NCI-H1105 (cell line): ENCODE results near the gene RBM39.
A peak's percentile ranks its signal among the peaks of the same experiment; 100 is the strongest.
"Not testable (repeated sequence)": the region's sequence is repeated elsewhere in the genome, so short reads cannot be mapped to it uniquely, and the experiment has no call there.

Experiments used
- DNase-seq: peaks from one replicate; lab custom pipeline; 2025; lab: John Stamatoyannopoulos, UW

RBM39 gene

GRCh38 chr20:35706591-35707529 is 35.2 kb downstream of the RBM39 start:
- DNase-seq = not testable (repeated sequence)

- not testable (repeated sequence) for DNase-seq
These were observed 36.2 kb downstream of the RBM39 start for GRCh38 chr20:35705894-35706293.

- DNase-seq = no peak
These were observed 37.4 kb downstream of the RBM39 start for GRCh38 chr20:35704514-35705261.

GRCh38 chr20:35702824-35703695 is 39.0 kb downstream of the RBM39 start:
- no peak for DNase-seq

GRCh38 chr20:35702051-35702823 is 39.8 kb downstream of the RBM39 start:
- DNase-seq = no peak

DNA sequence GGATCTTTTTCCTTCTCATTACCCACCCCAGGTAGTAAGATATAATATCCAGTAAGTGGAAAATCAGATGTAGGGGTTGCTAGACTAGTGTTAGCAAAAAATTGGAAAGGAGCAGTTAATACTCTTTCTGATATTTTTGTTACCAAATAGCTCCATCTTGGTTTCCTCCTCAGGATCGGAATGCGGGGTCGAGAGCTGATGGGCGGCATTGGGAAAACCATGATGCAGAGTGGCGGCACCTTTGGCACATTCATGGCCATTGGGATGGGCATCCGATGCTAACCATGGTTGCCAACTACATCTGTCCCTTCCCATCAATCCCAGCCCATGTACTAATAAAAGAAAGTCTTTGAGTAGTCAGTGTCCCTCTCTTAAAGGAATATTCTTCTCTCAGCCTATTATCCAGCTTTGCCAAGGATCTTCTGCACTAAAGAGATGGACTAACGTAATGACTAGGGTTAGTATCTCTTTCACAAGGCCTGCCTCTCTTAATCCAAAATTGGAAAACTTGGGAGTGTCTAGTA is 41.4 kb downstream of the RBM39 start:
- DNase-seq = no peak

DNA sequence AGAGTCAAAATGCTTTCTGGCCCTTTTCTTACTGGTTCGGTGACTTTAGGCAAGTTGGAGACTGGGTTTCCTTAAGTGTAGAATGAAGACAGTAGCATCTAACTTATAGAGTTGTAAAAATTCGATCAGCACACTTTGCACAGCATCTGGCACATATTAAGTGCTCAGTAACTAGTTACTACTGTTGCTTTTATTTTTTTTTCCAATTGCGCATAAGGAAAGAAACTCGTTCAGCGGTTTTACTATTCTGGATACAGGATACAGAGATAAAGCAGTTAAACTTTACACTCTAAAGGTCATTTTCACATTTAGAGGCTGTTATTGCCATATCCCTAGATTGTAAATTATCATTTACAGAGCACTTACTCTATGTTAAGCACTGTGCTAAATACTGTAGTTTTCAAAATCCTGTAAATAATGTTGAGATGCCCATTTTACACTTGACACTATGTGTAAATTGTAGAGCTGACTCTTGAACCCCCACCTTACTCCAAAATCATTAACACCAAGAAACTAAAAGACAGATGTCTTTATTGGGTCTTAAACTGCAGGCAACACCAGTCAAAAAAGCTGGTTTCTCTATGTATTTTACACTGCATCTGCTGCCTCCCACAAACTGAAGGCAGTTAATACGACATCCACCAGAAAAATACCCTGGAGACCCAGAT is 42.0 kb downstream of the RBM39 start:
- no peak for DNase-seq

DNA sequence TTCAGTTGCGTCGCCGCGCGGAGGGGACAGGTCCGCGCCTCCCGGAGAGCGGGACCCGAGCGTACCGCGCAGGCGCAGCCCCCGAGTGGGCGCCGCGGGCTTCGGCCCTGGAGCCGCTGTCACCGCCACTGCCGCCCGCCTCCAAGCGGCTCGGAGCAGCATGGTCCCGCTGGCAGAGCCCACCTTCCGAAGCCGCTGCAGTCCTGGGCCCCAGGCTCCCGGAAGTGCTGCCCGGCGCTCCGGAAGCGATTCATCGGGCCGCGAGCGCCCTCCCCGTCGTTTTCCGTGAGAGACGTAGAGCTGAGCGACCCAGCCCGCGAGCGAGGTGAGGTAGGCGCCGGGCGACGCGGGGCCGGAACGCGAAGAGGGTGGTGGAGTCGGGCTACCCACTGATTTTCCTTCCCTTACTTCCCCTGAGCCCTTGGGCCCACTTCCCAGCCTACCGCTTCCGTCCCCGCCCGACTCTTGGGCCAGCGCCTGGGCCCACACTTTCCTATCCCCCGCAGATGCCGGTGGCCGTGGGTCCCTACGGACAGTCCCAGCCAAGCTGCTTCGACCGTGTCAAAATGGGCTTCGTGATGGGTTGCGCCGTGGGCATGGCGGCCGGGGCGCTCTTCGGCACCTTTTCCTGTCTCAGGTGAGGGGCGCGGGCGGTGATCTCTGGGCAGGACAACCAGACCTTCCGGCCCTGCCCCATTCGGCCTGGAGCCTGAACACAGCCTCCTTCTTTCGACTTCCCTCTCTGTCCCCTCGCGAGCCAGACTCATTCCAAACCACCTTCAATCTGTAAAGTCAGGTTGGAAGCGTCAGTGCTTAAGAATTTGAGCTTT is 42.7 kb downstream of the RBM39 start, which contains the start of the genes NFS1 and ROMO1:
NFS1 (minus strand) TSS at position 226 of the 830 bp plus-strand sequence; CDS start at position 162, 64 bp downstream.
ROMO1 (plus strand) TSS at position 279 of the 830 bp plus-strand sequence; CDS start at position 507, 228 bp downstream.
- DNase-seq = peak; percentile 82

DNA sequence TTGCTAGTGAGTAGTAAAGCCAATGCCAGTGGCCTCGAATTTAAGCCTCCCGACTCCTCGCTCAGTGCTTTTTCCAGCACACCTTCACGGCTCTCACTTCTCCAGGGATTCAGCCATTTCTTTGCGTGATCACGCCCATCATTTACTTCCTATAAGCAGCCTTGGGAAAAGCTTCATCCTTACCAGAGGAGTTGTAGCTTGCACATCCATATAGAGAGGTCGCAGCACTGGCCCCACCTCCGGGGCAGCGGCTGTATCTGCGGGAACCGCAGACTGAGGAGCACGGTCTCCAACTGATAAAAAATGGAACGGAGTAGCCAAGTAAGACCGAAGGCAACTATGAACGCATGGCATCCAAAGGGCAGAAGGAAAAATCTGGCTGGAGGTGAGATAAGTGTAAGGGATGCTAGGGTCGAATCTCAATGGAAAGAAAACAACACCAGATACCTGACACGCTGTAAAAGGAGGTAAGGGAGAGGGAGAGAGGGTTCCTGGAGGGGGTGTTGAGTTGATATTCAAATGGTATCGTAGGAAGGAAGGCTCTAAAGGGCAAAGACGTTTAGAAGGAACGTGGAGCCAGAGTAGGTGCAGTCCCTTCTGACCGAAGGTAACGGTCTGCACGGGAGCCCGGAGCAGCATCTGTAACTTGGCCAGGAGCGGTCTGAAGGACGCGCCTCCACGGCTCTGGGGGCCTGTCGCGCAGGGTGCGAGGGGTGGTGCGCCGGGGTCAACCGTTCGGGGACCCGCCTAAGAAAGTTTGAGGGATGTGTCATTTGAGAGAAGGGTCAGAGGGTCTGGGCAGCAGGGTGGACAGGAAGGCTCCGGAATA is 43.5 kb downstream of the RBM39 start:
- no peak for DNase-seq

DNA sequence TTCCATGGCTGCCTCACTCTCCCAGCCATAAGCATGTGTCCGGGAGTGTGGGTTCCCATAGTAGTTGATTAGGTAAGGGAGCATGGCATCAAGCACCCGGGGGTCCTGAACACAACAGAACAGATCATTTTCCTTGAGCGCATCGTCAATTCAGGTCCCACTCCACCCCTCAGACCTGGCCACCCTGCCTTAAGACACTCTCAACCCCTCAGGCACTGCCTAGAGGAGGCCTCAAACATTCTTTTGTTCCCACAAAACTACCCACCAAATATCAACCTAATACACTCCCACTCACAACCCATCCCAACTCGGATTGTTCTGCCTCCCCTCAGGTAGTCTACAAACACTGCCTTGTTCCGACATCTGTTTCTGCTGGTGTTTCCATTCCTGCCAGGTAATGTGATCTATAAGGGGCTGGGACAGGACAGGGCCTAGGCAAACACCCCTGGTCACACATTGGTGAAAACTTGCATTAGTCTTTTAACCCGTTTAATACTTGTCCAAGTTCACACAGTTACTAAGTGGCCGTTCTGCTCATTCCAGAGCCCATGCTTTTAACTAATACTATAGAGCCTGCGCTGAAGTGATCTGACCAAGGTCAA is 44.3 kb downstream of the RBM39 start:
- DNase-seq = no peak

DNA sequence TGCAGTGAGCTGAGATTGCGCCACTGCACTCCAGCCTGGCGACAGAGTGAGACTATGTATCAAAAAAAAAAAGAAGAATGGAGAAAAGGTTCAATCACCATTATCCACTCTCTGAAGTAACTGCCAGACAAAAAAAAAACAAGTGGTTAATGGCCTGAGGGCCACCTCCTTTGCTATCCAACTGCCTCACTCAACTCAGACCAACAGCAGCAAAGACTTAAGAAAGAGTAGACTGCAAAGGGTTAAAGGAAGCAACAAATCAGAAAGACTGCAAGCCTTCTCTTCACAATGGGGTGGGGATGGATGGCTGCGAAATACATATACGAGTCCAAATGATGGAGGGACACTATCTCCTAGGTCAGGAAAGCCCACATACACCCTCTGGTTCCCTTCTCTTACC is 46.1 kb downstream of the RBM39 start:
- DNase-seq = no peak

DNA sequence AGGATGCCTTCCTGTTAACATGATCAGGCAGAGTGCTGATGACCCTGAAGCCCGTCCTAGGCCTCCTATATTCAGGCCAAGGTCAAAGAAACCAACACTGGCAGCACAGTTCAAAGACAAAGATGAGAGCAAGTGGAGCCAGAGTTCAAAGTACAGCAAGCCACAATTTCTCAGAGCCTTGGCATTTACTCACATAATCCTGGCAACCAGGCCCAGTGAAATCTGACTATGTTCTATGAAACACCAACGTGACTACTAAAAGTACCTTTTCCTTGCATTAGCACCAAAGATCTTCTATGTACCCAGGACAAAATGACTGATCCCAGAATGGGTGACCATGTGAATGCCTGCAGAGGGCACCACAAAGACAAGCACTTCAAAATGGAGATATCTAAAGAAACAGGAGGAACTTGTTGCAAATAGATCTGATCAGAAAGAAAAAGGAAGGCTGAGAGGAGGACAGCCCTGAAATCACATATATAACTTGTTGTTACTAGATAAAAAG is 46.8 kb downstream of the RBM39 start:
- no peak for DNase-seq

DNA sequence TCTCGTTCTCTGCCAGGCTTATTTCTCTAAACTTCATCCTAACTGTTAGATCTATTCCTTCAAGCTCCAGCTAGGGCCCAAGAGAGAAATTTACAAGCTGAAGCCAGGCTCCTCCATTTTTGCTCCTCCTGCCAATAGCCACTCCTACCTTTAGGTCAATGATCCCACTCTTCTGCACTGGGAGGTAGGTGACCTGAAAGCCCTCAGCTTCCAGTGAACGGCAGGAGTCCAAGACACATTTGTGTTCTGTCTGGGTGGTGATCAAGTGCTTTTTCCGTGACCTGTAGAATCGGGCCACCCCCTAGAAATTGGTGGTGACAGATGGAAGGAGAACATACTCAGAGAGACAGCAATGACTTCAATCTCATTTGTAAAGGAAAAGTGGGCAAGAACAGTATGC is 51.8 kb downstream of the RBM39 start:
- no peak for DNase-seq

GRCh38 chr20:35686872-35687271 is 55.2 kb downstream of the RBM39 start:
- DNase-seq = not testable (repeated sequence)

- DNase-seq = not testable (repeated sequence)
These were observed 56.7 kb downstream of the RBM39 start for GRCh38 chr20:35685368-35685767.

GRCh38 chr20:35681960-35682359 is 60.1 kb downstream of the RBM39 start:
- DNase-seq = no peak

- no peak for DNase-seq
These were observed 61.4 kb downstream of the RBM39 start for GRCh38 chr20:35680452-35681183.
